ENCODE data around the gene CRTC1. TPM values are rescaled to one million over a fixed set of nuclear protein-coding genes. Genes with fewer than 3 reads are reported as not detected.

The CRTC1 gene
- total RNA-seq, 1 experiment from 2014 or later, result 19.0 TPM

DNA sequence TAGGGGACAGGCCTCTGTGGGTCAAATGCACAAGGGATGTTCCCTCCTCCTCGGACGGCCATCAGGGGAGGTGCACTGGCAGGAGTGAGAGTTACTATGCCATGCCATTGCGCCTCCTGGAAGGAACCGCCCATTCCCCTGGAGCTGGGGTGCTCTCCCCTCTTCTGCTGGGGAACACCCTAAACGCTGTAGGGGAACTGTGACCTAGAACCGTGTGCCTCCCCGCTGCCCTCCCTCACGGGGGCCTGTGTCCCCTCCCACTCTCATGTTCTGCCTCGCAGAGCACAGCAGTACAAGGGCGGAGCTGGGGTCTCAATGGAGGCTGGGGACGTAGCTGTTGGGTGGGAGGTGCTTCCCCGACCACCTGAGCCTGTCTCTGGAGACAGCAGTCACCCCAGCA lies 17.2 kb upstream of the CRTC1 start:
- no peaks in the 10 kb centered on the region for H3K79me2 ChIP-seq (ENCODE audit: insufficient read depth, low read length)
- no CpG with 5 or more reads among the region's 12 CpGs for WGBS (ENCODE audit: extremely low coverage, insufficient read length, low lambda C conversion rate)
- no peaks in the 10 kb centered on the region for H4K20me1 ChIP-seq (ENCODE audit: control insufficient read depth, insufficient read depth, insufficient read length)
- H3K9me3 ChIP-seq (ENCODE audit: control insufficient read depth, low read depth, low read length), result no peaks in the 10 kb centered on the region
- no peak overlapping the region for H2BK120ac ChIP-seq (ENCODE audit: low read depth, low read length, poor library complexity, severe bottlenecking)
- no peak overlapping the region for H4K5ac ChIP-seq (ENCODE audit: insufficient read length, low read depth, low read length)
- H4K91ac ChIP-seq (ENCODE audit: insufficient read length, low read depth, low read length), result no peak overlapping the region
- no peak overlapping the region for H3K27ac ChIP-seq (ENCODE audit: insufficient read length, low read depth, low read length)
- H2BK5ac ChIP-seq (ENCODE audit: insufficient read length, low read length), result no peak overlapping the region
- no peaks in the 10 kb centered on the region for H3K23me2 ChIP-seq (ENCODE audit: insufficient read length, low read depth, low read length, poor library complexity, severe bottlenecking)
- H3K9ac ChIP-seq (ENCODE audit: extremely low read depth, insufficient read length, low read length), result no peak overlapping the region
- no peak overlapping the region for H3K4me3 Mint-ChIP-seq
- H3T11ph ChIP-seq (ENCODE audit: low read length), result no peak overlapping the region
- peaks cover 0 to 21% (median 14%) of the 10 kb centered on the region in 3 experiments; a peak in 5 of 7 replicates for H3K36me3 Mint-ChIP-seq (ENCODE audit: insufficient read depth in 1 of 3, low read depth in 3 of 3)
- H3K79me1 ChIP-seq (ENCODE audit: insufficient read depth, low read depth, low read length, poor library complexity, severe bottlenecking), result no peaks in the 10 kb centered on the region
- H3K27me3 Mint-ChIP-seq (ENCODE audit: low read depth), result no peaks in the 10 kb centered on the region
- no peak overlapping the region for H3K4ac ChIP-seq (ENCODE audit: low read depth, low read length)
- H3K23ac ChIP-seq (ENCODE audit: insufficient read length, low read depth, low read length), result no peak overlapping the region
- H3K27me3 ChIP-seq (ENCODE audit: insufficient read depth, low read length), result no peaks in the 10 kb centered on the region
- H3K27ac Mint-ChIP-seq, result no peak overlapping the region
- no peak overlapping the region for H4K8ac ChIP-seq (replicated peaks; ENCODE audit: insufficient read length, low read depth, low read length)
- DNase-seq, result no peak
- no peak overlapping the region for H2BK20ac ChIP-seq (ENCODE audit: low read depth, low read length, poor library complexity, severe bottlenecking)
- no peak overlapping the region for H2BK12ac ChIP-seq (ENCODE audit: insufficient read length, low read depth, low read length)
- peaks cover 3 to 5% of the 10 kb centered on the region in 2 experiments for H3K4me1 Mint-ChIP-seq
- no peak overlapping the region for H3K4me2 ChIP-seq (ENCODE audit: insufficient read depth, insufficient read length, low read length)
- no peak overlapping the region; the same call in 1 of the 2 replicates for H3K14ac ChIP-seq (ENCODE audit: insufficient read depth, low read length)
- no peaks in the 10 kb centered on the region for H3K9me3 Mint-ChIP-seq
- TF ChIP-seq, protein P1, sequence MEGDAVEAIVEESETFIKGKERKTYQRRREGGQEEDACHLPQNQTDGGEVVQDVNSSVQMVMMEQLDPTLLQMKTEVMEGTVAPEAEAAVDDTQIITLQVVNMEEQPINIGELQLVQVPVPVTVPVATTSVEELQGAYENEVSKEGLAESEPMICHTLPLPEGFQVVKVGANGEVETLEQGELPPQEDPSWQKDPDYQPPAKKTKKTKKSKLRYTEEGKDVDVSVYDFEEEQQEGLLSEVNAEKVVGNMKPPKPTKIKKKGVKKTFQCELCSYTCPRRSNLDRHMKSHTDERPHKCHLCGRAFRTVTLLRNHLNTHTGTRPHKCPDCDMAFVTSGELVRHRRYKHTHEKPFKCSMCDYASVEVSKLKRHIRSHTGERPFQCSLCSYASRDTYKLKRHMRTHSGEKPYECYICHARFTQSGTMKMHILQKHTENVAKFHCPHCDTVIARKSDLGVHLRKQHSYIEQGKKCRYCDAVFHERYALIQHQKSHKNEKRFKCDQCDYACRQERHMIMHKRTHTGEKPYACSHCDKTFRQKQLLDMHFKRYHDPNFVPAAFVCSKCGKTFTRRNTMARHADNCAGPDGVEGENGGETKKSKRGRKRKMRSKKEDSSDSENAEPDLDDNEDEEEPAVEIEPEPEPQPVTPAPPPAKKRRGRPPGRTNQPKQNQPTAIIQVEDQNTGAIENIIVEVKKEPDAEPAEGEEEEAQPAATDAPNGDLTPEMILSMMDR (conservative IDR thresholded peaks at IDR 0.05), result no peak
- H3K18ac ChIP-seq (ENCODE audit: insufficient read length, low read depth, low read length), result no peak overlapping the region
- no peak overlapping the region for H2AK5ac ChIP-seq (ENCODE audit: insufficient read length, low read length)
- no peaks in the 10 kb centered on the region for H3K4me1 ChIP-seq (ENCODE audit: insufficient read depth, low read length)
- no peak overlapping the region for H2BK15ac ChIP-seq (ENCODE audit: low read depth, low read length)
- no peak overlapping the region for H2AFZ ChIP-seq (ENCODE audit: low read length)
- H3K56ac ChIP-seq (ENCODE audit: insufficient read length, low read depth, low read length), result no peak overlapping the region

Data from H9 (cell line).